Islet of Langerhans (tissue), 1 donor: ENCODE data around the gene FBXL17.

ENCODE experiments used
- FAIRE-seq: peaks from one replicate; lab custom pipeline; 2011; peaks lifted over from hg19 to GRCh38; lab: Jason Lieb, UNC

The FBXL17 gene

DNA sequence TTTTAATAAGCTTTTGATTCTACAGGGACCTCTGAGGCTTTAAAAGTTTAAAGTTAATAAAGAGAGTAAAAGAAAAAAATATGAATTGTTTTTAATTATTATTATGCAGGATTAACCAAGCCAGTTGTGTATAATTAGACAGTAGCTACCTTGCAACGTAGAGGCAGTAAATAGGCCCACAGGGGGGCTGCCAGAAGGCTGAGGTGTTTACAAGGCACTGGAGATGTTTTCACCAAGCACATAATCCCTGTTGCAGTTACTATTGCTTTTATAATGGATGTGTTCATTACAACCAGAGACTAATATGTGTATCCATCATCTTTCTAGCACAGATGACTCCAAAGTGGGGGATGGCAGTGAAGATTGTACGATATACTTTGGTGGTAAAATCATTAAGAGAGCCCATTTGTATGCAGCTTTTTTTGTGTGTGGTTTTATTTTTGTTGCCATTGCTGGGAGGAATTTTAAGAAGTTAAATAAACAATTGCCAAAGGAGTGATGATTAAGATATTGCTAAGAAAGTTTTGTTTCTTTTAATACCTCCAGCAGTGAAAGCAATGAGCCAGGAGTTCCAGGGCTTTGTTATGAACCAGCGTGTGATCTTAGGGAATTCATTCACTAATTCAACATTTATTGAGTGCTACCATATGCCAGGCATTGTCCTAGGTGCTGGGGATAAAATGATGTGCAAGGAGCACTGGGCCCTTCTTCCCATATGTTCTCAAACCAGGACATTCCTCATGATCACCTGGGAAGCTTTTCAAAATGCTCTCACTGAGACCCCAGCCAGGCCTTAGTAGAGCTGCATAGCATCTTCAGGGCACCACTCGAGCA is 572.5 kb downstream of the FBXL17 start:
- peak; percentile 71 for FAIRE-seq
